Stimulated activated naive CD8-positive, alpha-beta T cell treated with anti-CD3 and anti-CD28 coated beads, Interleukin-15, Interleukin-2, amounts not matched to agents 100 ng/mL and 50 ng/mL, for 24 hours (primary cell): Measurements from ENCODE around the gene CDH3.
A peak's percentile ranks its signal among the peaks of the same experiment; 100 is the strongest.

Experiments
- H3K27ac Mint-ChIP-seq: one replicate; pipeline ENCODE4 v1.8.0; 2021; ENCODE audit warnings: mild to moderate bottlenecking, mixed read lengths
- H3K27me3 Mint-ChIP-seq: one replicate; pipeline ENCODE4 v1.8.0; 2021; ENCODE audit warnings: mixed read lengths
- H3K36me3 Mint-ChIP-seq: one replicate; pipeline ENCODE4 v1.8.0; 2021; ENCODE audit warnings: low read depth, mixed read lengths
- H3K4me1 Mint-ChIP-seq: one replicate; pipeline ENCODE4 v1.8.0; 2021; ENCODE audit warnings: low read depth, mixed read lengths
- H3K4me3 Mint-ChIP-seq: one replicate; pipeline ENCODE4 v1.8.0; 2021; ENCODE audit warnings: mild to moderate bottlenecking, mixed read lengths
- H3K9me3 Mint-ChIP-seq: one replicate; pipeline ENCODE4 v1.8.0; 2021; ENCODE audit warnings: mixed read lengths

Gene CDH3

GRCh38 chr16:68644715-68645493 is at the start of gene CDH3:
Gene CDH3 (plus strand): TSS chr16:68645310. CDS start chr16:68645380, 70 bp downstream.
- H3K27ac Mint-ChIP-seq: no peak within 1 kb of the TSS
- no peaks in the 10 kb centered on the region for H3K36me3 Mint-ChIP-seq
- H3K9me3 Mint-ChIP-seq: no peaks in the 10 kb centered on the region
- peak within 1 kb of the TSS; percentile 37 for H3K4me3 Mint-ChIP-seq
- H3K4me1 Mint-ChIP-seq: peaks cover 22% of the 10 kb centered on the region
- H3K27me3 Mint-ChIP-seq: peaks cover 70% of the 10 kb centered on the region

GRCh38 chr16:68596266-68596665 is 48.8 kb upstream of the CDH3 start:
- Mint-ChIP-seq H3K36me3 (peaks cover 7% of the 10 kb centered on the region), H3K4me1 (peaks cover 2% of the 10 kb centered on the region), H3K27ac (no peak overlapping the region), H3K4me3 (no peak overlapping the region), H3K27me3 (peaks cover 2% of the 10 kb centered on the region), H3K9me3 (peaks cover 11% of the 10 kb centered on the region)

GRCh38 chr16:68599586-68599985 is 45.5 kb upstream of the CDH3 start:
- no peaks in the 10 kb centered on the region for H3K36me3 Mint-ChIP-seq
- no peaks in the 10 kb centered on the region for H3K4me1 Mint-ChIP-seq

DNA sequence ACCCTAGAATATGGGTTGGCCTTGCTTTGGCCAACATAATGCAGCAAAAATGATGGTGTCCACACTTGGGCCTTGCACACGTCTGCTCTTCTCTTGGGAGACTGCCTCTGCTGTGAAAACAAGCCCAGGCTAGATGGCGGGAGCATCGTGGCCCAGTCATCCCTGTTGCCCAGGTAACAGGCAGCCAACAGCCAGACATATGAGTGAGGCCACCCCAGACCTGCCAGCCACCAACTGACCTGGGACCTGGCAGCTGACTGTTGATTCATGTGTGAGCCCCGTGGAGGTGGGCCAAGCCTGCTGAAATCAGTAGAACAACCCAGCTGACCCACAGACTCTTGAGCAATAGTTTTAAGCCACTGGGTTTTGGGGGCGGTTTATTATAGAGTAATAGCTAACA is 39.4 kb upstream of the CDH3 start:
- no peak overlapping the region for H3K27ac Mint-ChIP-seq
- no peaks in the 10 kb centered on the region for H3K36me3 Mint-ChIP-seq
- H3K9me3 Mint-ChIP-seq: no peaks in the 10 kb centered on the region
- H3K4me1 Mint-ChIP-seq: no peaks in the 10 kb centered on the region
- no peaks in the 10 kb centered on the region for H3K27me3 Mint-ChIP-seq
- no peak overlapping the region for H3K4me3 Mint-ChIP-seq

More at GRCh38 chr16:68599586-68599985, 45.5 kb upstream of the CDH3 start:
- H3K4me3 Mint-ChIP-seq: no peak overlapping the region
- H3K27ac Mint-ChIP-seq: no peak overlapping the region
- no peaks in the 10 kb centered on the region for H3K27me3 Mint-ChIP-seq
- no peaks in the 10 kb centered on the region for H3K9me3 Mint-ChIP-seq

DNA sequence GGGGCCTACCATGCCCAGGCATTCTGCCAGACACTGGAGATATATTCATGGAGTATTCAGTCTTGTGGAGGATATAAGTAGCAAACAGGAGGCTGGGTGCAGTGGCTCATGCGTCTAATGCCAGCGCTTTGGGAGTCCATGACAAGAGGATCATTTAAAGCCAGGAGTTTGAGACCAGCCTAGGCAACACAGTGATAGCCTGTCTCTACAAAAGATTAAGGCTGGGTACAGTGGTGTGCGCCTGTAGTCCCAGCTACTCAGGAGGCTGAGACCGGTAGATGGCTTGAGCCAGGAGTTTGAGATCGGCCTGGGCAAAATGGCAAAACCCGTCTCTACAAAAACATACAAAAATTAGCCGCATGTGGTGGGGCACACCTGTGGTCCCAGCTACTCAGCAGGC is 37.7 kb upstream of the CDH3 start:
- H3K36me3 Mint-ChIP-seq: no peaks in the 10 kb centered on the region
- no peak overlapping the region for H3K27ac Mint-ChIP-seq
- H3K9me3 Mint-ChIP-seq: no peaks in the 10 kb centered on the region
- H3K27me3 Mint-ChIP-seq: no peaks in the 10 kb centered on the region
- no peak overlapping the region for H3K4me3 Mint-ChIP-seq
- H3K4me1 Mint-ChIP-seq: no peaks in the 10 kb centered on the region

GRCh38 chr16:68608330-68608729 is 36.8 kb upstream of the CDH3 start:
- Mint-ChIP-seq H3K4me1 (no peaks in the 10 kb centered on the region), H3K36me3 (no peaks in the 10 kb centered on the region), H3K4me3 (no peak overlapping the region), H3K27me3 (no peaks in the 10 kb centered on the region), H3K9me3 (no peaks in the 10 kb centered on the region), H3K27ac (no peak overlapping the region)

- no peaks in the 10 kb centered on the region for H3K4me1 Mint-ChIP-seq
- no peak overlapping the region for H3K27ac Mint-ChIP-seq
- no peaks in the 10 kb centered on the region for H3K36me3 Mint-ChIP-seq
- H3K27me3 Mint-ChIP-seq: peaks cover 13% of the 10 kb centered on the region
- H3K4me3 Mint-ChIP-seq: no peak overlapping the region
- H3K9me3 Mint-ChIP-seq: peaks cover 11% of the 10 kb centered on the region
Measured at GRCh38 chr16:68612996-68613395, 32.1 kb upstream of the CDH3 start.

GRCh38 chr16:68617734-68618133 is 27.4 kb upstream of the CDH3 start:
- no peak overlapping the region for H3K27ac Mint-ChIP-seq
- peaks cover 13% of the 10 kb centered on the region for H3K27me3 Mint-ChIP-seq
- no peaks in the 10 kb centered on the region for H3K36me3 Mint-ChIP-seq
- H3K4me3 Mint-ChIP-seq: no peak overlapping the region
- H3K9me3 Mint-ChIP-seq: peaks cover 11% of the 10 kb centered on the region
- no peaks in the 10 kb centered on the region for H3K4me1 Mint-ChIP-seq

GRCh38 chr16:68626557-68626956 is 18.6 kb upstream of the CDH3 start:
- Mint-ChIP-seq H3K27ac (no peak overlapping the region), H3K27me3 (peaks cover 8% of the 10 kb centered on the region), H3K9me3 (no peaks in the 10 kb centered on the region), H3K4me3 (no peak overlapping the region), H3K4me1 (no peaks in the 10 kb centered on the region), H3K36me3 (no peaks in the 10 kb centered on the region)

- H3K4me3 Mint-ChIP-seq: no peak overlapping the region
- H3K27me3 Mint-ChIP-seq: peaks cover 8% of the 10 kb centered on the region
- H3K9me3 Mint-ChIP-seq: no peaks in the 10 kb centered on the region
- no peaks in the 10 kb centered on the region for H3K36me3 Mint-ChIP-seq
- H3K4me1 Mint-ChIP-seq: no peaks in the 10 kb centered on the region
- H3K27ac Mint-ChIP-seq: no peak overlapping the region
Measured at GRCh38 chr16:68627951-68628425, 17.1 kb upstream of the CDH3 start.

- H3K4me1 Mint-ChIP-seq: no peaks in the 10 kb centered on the region
- no peaks in the 10 kb centered on the region for H3K36me3 Mint-ChIP-seq
- no peaks in the 10 kb centered on the region for H3K9me3 Mint-ChIP-seq
- H3K4me3 Mint-ChIP-seq: no peak overlapping the region
- peaks cover 8% of the 10 kb centered on the region for H3K27me3 Mint-ChIP-seq
- H3K27ac Mint-ChIP-seq: no peak overlapping the region
Measured at GRCh38 chr16:68629351-68629910, 15.7 kb upstream of the CDH3 start.

GRCh38 chr16:68636064-68636560 is 9.0 kb upstream of the CDH3 start:
- Mint-ChIP-seq H3K9me3 (no peaks in the 10 kb centered on the region), H3K27ac (no peak overlapping the region)

DNA sequence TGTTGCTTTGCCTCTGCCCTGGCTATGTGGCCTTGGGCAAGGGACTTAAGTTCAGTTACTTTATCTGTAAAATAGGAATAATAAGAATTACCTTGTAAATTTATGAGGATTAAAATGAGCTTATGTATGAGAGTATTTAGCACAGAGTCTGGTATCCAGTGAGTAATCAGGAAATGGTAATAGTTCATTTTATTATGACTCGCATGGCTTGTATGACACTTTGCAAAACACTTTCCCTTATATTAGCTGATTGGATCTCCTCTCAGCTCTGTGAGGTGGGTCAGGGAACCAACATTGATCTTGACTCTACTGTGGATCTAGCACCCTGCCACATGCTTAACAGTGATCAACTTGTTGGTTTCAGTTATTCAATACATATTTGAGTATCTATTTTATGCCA is 8.3 kb upstream of the CDH3 start:
- peaks cover 3% of the 10 kb centered on the region for H3K4me1 Mint-ChIP-seq
- peaks cover 18% of the 10 kb centered on the region for H3K27me3 Mint-ChIP-seq
- H3K36me3 Mint-ChIP-seq: no peaks in the 10 kb centered on the region
- H3K27ac Mint-ChIP-seq: no peak overlapping the region
- no peaks in the 10 kb centered on the region for H3K9me3 Mint-ChIP-seq
- no peak overlapping the region for H3K4me3 Mint-ChIP-seq

More at GRCh38 chr16:68636064-68636560, 9.0 kb upstream of the CDH3 start:
- H3K27me3 Mint-ChIP-seq: peaks cover 13% of the 10 kb centered on the region
- H3K4me1 Mint-ChIP-seq: peaks cover 3% of the 10 kb centered on the region
- H3K36me3 Mint-ChIP-seq: no peaks in the 10 kb centered on the region
- no peak overlapping the region for H3K4me3 Mint-ChIP-seq

GRCh38 chr16:68640972-68641371 is 4.1 kb upstream of the CDH3 start:
- no peak overlapping the region for H3K4me3 Mint-ChIP-seq
- no peaks in the 10 kb centered on the region for H3K9me3 Mint-ChIP-seq
- no peak overlapping the region for H3K27ac Mint-ChIP-seq
- H3K36me3 Mint-ChIP-seq: no peaks in the 10 kb centered on the region
- peaks cover 43% of the 10 kb centered on the region for H3K27me3 Mint-ChIP-seq
- H3K4me1 Mint-ChIP-seq: peaks cover 17% of the 10 kb centered on the region

DNA sequence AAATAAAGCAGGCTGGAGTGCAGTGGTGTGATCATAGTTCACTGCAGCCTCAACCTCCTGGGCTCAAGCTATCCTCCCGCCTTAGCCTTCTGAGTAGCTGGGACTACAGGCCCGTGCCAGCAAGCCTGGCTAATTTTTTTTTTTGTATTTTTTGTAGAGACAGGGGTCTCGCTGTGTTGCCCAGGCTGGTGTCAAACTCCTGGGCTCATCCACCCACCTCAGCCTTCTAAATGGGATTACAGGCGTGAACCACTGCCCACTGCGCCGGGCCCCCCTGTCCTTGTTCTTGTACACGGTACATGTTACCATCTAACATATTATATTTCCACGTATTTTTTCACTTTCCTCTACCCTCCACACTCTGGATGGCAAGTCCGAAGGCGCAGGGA is 3.1 kb upstream of the CDH3 start:
- H3K4me1 Mint-ChIP-seq: peaks cover 22% of the 10 kb centered on the region
- no peak overlapping the region for H3K27ac Mint-ChIP-seq
- H3K27me3 Mint-ChIP-seq: peaks cover 52% of the 10 kb centered on the region
- no peaks in the 10 kb centered on the region for H3K36me3 Mint-ChIP-seq
- no peaks in the 10 kb centered on the region for H3K9me3 Mint-ChIP-seq
- H3K4me3 Mint-ChIP-seq: no peak overlapping the region
